Stimulated activated CD8-positive, alpha-beta memory T cell treated with anti-CD3 and anti-CD28 coated beads, Interleukin-4, amount 100 ng/mL, for 4 hours (primary cell): ENCODE results near the gene PIGM.

ENCODE experiments used
- DNase-seq, 2 donors: peaks; one replicate each; pipeline ENCODE4 v3.0.0-alpha.2; 2020; ENCODE audit warnings: low read depth in 2 of 2, low spot score in 1 of 2

Gene PIGM

DNA sequence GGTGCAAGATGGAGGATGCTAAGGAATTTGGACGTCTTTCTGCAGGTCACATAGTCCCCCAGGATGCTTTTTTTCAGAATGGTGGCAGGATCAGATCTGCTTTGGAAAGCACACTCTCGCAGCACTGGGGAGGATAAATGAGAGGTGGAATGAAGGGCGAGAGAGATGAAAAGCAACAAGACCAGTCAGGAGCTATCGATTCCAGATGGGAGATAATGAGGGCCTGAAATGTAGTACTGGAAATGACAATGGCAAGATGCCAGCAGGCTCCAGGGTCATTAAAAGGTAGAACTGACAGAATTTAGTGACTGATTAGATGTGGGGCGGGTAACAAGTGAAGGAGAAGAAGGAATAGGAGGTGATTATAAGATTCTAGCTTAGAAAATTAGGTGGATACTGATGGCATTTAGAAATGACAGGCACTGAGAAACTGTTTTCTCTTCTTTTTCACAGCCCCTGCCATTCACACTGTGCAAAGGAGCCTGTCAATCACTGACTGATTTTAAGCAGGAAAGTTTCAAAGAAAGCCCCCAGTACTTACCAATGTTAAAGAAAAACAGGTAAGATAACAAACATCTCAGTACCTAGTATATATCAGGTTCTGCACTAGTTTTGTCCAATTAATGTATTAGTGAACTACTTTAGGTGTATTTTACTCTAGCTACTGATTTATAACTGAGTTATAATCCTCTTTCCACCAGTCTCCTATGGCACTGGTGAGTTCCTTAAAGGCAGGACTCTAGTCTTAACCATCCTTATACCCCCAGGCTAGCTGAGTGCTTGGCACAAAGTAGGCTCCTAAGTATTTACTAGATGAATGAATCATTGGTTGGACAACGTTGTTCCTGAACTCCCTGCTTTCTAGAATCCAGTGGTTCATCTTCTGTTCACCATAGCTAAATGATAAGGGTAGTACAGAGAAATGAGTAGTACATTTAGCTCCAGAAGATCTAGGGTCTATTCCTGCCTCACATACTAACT, 9.2 kb downstream of the PIGM start:
- no peak for DNase-seq

DNA sequence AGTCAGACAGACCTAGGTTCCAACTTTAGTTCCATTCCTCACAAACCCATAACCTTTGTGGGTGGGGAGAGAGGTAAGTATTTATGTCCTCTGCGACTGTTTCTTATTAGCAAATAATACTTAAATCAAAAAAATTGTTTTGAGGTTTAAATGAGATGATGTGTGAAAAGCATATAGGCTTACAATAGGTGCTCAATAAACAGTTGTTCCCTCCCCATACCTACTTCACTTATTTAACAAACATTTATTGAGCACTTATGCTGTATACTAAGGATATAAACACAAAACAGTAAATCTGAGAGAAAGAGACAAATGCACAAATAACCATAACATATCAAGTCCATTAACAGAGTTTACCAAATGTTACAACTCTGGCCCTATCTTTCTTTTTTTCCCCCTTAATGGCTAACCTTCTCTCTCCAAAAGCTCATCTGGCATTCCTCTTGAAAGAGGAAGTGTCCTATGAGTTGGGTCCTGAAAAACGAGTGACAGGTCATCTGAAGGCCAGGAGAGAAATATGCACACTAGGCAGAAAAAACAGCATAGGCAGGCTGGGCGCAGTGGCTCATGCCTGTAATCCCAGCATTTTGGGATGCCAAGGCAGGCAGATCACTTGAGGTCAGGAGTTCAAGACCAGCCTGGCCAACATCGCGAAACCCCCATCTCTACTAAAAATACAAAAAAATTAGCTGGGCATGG, 10.3 kb downstream of the PIGM start:
- no peak for DNase-seq

DNA sequence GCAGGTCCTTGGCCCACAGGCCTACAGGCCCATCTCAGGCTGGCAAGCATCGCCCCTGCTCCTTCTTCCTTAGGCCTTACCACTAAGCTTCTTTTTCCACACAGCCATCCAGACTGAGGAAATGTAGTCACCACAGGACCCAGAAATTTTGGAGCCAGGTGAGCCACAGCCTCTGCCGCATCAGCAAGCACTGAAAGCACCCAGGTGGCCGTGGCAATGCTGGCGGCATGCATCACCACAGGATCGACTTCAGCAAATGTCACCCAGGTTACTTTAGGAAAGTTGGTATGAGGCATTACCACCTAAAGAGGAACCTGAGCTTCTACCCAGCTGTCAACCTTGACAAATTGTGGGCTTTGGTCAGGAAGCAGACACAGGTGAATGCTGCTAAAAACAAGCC, 11.6 kb downstream of the PIGM start:
- no peak for DNase-seq

DNA sequence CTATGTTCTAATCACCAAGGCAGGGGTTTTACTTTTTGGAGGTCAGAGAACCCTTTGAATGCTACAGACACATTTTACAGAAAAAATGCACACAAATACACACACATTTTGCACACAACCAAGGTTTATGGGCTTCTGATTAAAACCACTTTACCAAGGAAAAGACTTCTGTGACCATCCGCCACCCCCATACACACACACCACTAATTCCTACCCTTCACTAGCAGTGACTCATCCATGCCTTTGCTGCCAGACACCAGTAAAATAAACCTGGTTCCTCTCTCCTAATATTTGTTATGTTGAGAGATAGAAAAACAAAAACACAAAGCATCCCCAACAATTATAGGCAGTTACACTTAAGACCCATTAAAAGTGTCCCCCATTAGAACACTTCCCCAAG, 12.9 kb downstream of the PIGM start:
- no peak for DNase-seq

DNA sequence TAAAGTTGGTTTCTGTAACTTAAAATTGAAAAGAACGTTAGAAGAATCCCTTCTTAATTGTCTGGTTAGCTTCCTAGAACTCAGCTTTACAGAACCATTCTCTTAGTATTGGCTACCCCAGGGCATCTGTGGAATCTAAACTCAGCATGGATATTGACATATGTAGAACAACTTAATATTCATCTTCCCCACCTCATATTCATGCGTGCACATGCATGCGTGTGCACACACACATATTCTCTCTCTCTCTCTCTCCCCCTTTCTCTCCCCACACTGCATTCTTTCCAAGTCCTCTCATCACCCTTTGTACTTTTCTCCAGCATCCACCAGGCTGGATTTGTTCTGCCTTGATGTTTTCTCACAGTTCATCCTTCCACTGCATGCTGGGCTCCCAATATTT, 13.4 kb downstream of the PIGM start:
- DNase-seq = no peak

DNA sequence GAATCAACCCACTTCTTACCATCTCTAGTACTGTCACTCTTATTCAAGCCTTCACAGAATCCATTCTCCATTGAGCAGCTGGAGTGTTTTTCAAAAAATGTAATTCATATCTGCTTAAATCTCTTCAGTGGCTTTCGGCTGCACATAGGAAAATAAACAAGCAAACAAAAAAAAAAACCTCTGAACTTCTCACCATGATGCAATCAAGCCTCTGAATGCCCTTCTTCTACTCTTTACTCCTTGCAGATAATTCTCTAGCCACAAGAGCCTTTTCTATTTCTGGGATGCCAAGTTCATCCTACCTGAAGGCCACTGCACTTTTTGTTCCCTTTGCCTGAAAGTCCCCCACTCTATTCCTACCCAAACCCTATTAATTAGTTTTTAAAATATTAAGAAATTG, 14.2 kb downstream of the PIGM start:
- DNase-seq = no peak

DNA sequence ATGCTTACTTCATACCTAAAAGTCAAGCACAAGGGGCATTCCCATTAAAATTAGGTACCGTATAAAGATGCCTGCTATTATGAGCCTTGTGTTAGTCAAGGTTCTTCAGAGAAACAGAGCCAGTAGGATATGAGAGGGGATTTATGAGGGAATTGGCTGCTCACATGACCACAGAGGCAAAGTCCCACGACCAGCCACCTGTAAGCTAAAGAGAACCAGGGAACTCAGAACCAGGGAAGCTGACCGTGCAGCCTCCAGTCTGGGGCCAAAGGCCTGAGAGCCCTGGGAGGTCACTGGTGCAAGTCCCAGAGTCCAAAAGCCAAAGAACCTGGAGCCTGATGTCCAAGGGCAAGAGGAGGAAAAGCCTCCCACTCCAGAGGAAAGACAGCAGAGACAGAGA, 20.0 kb downstream of the PIGM start:
- no peak for DNase-seq

DNA sequence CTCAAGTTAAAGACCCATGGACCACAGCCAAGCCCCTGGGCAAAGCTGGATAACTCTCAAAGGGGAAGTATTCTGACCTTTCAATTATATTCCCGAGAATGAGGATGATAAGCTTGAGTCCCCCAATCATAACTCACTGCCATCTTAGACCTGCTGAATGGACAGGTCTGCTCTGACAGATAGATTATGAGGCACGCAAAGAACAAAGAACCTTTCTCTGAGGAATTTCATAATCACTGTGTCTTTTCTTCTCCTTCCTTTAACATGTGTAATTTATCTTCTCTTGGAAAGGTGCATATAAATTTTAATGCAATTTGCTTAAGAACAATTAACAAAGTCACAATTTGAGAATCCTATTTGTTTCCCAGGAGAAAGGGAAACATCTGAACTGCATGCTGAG, 22.0 kb downstream of the PIGM start:
- DNase-seq = no peak

DNA sequence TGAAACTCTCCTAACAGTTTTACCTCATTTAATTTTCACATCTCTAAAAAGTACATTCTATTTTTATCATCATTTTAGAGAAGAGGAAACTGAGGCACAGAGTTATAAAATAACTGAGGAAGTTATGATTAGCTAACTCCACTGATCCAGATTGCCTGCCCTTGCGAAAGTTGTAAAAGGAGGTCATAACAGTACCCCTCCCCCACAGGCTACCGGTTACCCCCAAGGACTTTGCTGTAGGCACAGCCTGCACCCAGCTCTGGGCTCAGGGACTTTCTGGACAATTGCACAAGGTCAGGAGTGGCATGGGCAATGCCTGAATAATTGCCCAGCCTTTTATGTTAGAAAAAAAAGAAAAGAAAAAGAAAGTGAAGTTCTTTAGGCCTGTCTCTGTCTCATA, 22.7 kb downstream of the PIGM start:
- no peak for DNase-seq

DNA sequence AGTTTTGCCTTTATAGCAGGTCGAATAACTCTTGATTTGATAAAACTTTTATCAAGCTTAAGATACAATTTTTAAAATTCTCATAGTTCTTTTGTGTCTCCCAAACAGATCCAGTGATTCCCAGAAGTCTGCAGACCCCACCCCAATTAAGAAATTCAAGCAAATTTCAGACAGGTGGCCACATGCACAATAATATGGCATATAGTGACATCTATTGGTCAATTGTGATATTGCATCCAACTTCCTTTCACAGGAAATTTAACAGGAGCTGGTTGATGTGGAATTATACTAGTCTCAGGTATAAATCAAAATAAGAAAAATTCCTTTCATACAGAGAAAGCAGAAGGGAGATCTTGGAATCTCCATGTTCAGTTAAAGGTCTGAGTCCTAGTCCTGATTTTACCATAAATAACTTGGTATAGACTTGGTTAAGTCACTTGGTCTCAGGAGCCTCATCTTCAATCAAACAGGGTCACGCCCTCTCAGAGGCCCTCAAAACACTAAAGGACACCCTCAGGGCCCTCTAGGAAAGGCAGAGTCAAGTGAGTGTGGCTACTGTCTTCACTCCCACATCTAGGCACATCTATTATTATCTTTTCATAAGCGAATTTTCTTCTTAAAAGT, 24.1 kb downstream of the PIGM start:
- DNase-seq = no peak

DNA sequence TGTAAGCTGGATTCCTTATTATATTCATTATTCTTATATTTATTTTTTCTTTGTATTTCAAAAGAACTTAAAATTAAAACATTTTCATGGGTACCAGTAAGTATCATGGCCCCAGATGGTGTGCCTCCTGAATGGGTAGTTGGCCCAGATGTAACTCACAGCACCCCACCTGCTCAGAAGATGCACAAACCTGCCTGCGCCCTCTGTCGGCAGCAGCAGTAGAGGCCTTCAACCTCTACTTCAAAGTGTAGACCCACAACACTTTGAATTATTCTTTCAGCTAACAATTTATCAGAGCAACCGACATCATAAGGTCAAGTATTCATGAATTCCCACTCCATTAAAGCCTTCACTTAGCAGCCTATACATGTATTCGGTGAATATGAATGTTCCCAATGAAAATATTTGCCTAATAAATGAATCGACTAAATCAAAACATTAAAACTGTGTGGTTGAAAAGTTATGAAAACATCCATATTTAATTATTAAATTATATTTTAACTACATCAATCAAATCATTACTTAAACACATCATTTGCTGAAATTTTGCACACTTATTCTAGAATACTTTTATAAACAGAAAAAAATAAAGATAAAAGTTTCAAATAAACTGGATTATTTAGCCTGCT, 25.4 kb downstream of the PIGM start:
- DNase-seq = peak; percentile 51 to 52

DNA sequence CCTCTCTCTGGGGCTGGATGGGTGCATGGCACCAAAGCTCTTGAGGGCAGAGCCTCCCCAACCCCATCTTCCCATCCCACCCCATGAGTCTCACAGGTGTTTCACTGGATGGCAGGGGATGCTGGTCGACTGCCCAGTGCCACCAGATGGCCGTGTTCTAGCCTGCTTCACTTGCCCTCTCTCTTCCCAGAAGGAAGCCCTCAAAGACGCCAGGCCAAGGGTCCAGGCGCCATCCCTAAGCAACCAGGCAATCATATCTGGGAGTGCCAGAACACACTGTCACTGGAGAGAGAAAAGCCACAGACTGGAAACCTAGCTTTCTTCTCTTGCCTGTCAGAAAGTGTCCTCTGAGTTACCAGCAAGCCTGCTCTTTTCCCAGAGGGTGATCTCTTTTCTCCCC, 26.7 kb downstream of the PIGM start:
- no peak for DNase-seq

DNA sequence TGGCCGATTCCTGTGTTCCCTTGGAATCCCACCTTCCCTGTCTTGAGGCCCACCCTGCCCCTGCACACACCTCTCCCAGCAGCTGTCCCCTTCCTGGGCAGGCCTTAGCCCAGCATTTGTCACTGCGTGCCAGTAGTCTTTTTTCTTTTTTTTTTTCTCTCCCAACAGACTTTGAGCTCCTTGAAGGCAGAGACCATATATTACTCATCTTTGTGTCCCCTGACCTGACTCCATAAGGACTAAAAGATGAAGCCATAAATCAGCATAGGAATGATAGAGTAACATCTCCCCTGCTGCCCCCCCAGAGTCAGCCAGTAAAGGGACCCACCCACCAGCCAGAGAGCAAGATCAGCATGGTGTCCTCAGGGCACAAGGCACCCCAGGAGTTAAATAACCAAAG, 27.4 kb downstream of the PIGM start:
- no peak for DNase-seq

DNA sequence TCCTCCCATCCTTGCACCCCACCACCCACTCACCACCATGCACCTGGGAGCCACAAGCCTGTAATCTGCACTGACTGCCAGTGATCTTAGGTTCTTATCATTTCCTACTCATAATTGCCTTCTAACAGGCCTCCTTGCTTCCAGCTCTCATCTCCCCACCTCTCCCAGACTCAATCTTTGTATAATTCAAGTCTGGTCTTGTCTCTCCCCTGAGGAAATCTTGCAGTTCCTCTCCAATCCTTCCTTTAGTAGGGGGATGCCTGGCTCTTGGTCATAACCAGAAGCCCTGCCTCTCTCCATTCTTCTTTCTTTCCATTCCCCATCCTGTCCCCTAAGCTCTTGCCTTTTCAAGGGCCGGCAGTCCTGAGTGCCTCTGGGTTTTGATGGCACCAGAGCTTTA, 27.8 kb downstream of the PIGM start:
- no peak for DNase-seq

DNA sequence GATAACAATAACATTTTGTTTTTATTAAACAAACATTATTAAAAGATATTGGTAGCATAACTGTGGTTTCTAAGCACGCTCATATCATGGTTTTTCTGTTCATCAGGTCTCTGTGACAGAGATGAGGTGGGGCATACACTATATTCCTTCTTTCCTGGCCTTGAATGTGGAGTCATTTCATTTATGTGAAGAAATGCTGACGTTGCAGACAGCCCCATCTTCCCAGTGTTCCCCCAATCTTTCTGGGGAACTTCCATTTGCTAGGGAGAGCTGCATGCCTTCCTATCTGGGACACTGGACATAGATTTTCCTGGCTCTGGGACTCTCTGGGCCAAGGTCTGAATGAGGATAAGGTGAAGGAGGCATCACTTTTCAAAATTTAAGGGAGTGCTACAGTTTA, 30.4 kb downstream of the PIGM start:
- no peak for DNase-seq

DNA sequence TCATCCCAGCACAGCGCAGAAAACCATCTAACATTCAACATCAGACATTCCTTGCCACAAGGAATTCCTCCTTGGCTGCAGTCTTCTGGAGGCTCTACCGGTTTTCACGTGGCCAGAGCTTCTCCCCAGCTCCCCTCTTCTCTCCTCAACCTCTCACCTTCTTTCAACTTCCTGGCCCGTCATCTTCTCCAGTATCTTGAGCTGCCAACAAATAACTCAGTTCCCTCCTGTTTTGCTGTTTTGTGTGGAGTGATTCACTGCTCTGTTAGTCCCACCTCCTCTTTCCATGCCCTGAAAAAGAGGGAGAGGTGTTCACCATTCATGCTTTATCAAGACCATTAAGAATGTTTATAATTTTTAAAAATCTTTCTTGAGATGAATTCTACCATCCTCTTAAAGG, 32.6 kb downstream of the PIGM start:
- DNase-seq = no peak

DNA sequence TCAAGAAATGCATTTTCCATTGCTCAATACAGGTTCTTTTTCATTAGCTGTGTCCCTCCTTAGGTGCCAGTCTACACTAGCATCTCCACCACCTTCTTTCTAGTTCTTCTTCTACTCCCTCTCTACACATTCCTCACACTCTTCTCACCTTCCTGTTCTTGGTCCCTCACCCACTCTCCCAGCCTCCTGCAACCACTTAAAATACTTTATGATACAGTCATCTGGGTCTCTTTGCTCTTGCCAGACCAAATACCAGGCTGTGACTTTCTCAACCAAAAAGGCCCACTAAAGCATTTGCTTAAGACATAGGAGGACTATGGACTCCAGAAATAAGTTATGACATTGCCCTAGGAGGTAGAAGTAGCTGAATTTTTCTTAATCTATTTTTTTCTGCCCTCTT, 35.1 kb downstream of the PIGM start:
- no peak for DNase-seq

DNA sequence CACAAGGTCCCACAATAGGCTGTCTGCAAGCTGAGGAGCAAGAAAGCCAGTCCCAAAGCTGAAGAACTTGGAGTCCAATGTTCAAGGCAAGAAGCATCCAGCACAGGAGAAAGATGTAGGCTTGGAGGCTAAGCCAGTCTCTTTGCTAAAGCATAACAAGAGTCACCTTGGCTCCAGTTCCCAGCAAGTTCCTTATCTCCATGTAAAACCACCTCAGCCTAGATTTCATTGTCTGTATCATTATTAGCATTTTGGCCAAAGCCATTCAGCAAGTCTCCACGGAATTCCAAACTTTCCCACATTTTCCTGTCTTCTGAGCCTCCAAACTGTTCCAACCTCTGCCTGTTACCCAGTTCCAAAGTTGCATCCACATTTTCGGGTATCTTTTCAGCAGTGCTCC, 36.9 kb downstream of the PIGM start:
- DNase-seq = no peak

DNA sequence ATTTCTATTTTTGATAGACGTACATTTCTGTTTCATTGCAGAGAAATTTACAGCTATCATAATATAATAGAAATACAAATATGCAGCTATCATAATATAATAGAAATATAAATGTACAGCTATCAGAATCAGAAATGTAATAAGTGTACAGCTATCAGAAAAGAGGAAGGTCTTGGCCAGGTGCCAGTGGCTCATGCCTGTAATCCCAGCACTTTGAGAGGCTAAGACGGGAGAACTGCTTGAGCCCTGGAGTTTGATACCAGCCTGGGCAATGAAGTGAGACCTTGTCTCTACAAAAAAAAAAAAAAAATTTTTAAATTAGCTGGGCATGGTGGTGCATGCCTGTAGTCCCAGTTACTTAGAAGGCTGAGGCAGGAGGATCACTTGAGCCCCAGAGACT, 37.9 kb downstream of the PIGM start:
- DNase-seq = no peak

DNA sequence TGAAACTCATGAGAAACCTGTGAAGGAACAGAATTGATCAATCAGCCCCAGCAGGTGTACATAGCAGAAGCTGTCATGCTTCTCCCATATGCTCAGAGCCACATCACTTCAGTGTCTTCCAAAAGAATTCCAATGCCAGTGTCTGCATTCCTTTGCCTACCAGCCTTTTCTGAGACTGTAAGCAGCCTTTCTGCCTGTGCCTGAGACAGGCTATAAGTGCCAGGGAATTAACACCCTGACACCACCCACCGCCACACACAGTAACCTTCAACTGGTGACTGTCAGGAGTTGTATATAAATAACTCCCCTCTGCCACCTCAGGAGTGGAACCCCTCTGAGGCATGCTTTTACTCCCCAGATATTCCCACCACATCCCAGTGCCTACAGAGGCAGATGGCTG, 39.6 kb downstream of the PIGM start:
- DNase-seq = no peak

DNA sequence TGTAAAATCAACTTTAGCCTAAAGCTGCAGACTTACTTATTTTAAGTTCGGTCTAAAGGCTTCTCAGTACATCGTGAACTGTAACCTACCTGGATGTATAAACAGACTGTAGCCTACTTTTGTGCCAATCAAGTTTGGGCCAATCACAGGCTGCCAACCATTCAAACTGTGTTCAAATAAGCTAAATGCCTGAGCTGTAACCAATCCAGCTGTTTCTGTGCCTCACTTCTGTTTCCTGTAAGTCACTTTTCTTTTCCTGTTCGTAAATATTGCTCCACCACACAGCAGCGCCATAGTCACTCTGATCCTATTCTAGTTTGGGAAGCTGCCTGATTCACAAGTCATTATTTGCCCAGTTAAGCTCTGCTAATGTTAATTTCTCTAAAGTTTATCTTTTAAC, 40.3 kb downstream of the PIGM start:
- no peak for DNase-seq

DNA sequence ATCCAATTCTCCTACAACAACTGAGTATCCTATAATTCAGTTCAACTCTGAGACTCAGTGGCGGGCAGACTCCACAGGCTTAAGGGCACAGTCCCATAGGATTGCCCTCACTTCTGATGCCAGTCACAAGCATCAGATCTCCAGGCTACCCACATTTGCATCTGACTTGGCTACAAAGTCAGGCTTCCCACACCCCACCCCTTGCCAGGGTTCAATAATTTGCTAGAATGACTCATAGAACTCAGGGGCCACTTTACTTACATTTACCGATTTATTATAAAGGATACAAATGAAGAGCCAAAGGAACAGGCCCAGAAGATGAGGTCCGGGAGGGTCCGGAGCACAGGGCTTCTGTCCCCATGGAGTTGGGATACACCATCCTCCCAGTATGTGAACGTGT, 41.8 kb downstream of the PIGM start:
- no peak for DNase-seq
